Esophagus muscularis mucosa (tissue), 4 donors: ENCODE results near the gene MATCAP1. TPM values are rescaled to one million over a fixed set of nuclear protein-coding genes. Genes with fewer than 3 reads are reported as not detected.

ENCODE experiments used
- DNase-seq: peaks from one replicate; pipeline ENCODE4 v3.0.0-alpha.2; 2017; ENCODE audit errors: extremely low spot score
- H3K27ac ChIP-seq, 4 donors: fragments of 200-600 bp; sonication (generic); replicated peaks in 1 of 4; 1 replicate in 3 of 4; 2 replicates in 1 of 4; pipeline ENCODE4 v1.5.1; 2016 to 2019; ENCODE audit warnings: mild to moderate bottlenecking in 1 of 4
- H3K27me3 ChIP-seq, 4 donors: fragments of 200-600 bp; sonication (generic); one replicate each; pipeline versions ENCODE4 v1.5.1 to v1.6.0; 2016 to 2019
- H3K36me3 ChIP-seq, 4 donors: fragments of 200-600 bp; sonication (generic); one replicate each; pipeline ENCODE4 v1.5.1; 2016 to 2019
- H3K4me1 ChIP-seq, 4 donors: fragments of 200-600 bp; sonication (generic); one replicate each; pipeline ENCODE4 v1.5.1; 2016 to 2019
- H3K4me3 ChIP-seq, 4 donors: fragments of 200-600 bp; sonication (generic); 1 replicate in 2 of 4; 2 replicates in 2 of 4; pipeline ENCODE4 v1.5.1; 2016 to 2019; ENCODE audit warnings: mild to moderate bottlenecking in 4 of 4, moderate library complexity in 1 of 4
- H3K9me3 ChIP-seq, 4 donors: fragments of 200-600 bp; sonication (generic); 1 replicate in 3 of 4; 2 replicates in 1 of 4; pipeline ENCODE4 v1.5.1; 2016 to 2019
- CTCF ChIP-seq, 3 experiments: fragments of 200-600 bp in 2 of 3; fragments of 450-650 bp in 1 of 3; sonication (generic) in 2 of 3; IDR thresholded peaks; one replicate each; pipeline ENCODE4 v1.5.1; 2017 to 2019; ENCODE audit warnings: antibody characterized with exemption in 3 of 3, mild to moderate bottlenecking in 2 of 3, moderate library complexity in 1 of 3
- EP300 ChIP-seq: sonication (generic); formaldehyde crosslinking; IDR thresholded peaks from one replicate; pipeline ENCODE4 v1.6.1; 2017; ENCODE audit warnings: antibody characterized with exemption
- POLR2A ChIP-seq: fragments of 450-650 bp; IDR thresholded peaks from one replicate; pipeline ENCODE4 v1.6.1; 2017; ENCODE audit warnings: antibody characterized with exemption, moderate library complexity, mild to moderate bottlenecking, low read depth
- POLR2AphosphoS5 ChIP-seq, 2 donors: sonication (generic); formaldehyde crosslinking; IDR thresholded peaks; one replicate each; pipeline ENCODE4 v1.6.1; 2017; ENCODE audit warnings: antibody characterized with exemption in 2 of 2
- WGBS: methylation state at CpG from one replicate; pipeline ENCODE4 v1.1.5; 2018; 5-methylcytosine and 5-hydroxymethylcytosine counted together
- intact Hi-C: fragments of 100-400 bp; cut with DNase I; formaldehyde crosslinking; loops from one replicate; pipeline ENCODE4 v1.15.1; 2023
- total RNA-seq, 4 donors: library from RNA; depleted of rRNA; stranded (reverse); fragments of >200 nt; gene quantifications; one replicate each; pipeline versions ENCODE4 v1.1.0 to v1.2.1, GENCODE V29; 2016

Gene MATCAP1
- total RNA-seq, 4 donors from 2014 or later, result 7.8 to 17.7 (median 11.2) TPM

GRCh38 chr16:67208154-67208896, 24.6 kb upstream of the MATCAP1 start:
- Histone ChIP-seq H3K27ac (no peak overlapping the region), H3K27me3 (no peaks in the 10 kb centered on the region), H3K9me3 (no peaks in the 10 kb centered on the region), H3K4me1 (peaks cover 0 to 3% (median under 1%) of the 10 kb centered on the region in 4 donors), H3K4me3 (no peak overlapping the region), H3K36me3 (peaks cover 2 to 44% (median 17%) of the 10 kb centered on the region in 4 donors)
- 83% methylated on average over 2 of the region's 11 CpGs for WGBS
- DNase-seq, result no peak
- no peak for TF ChIP-seq POLR2A
- no peak for TF ChIP-seq EP300
- TF ChIP-seq CTCF (IDR thresholded peaks at IDR 0.05), result no peak
- TF ChIP-seq POLR2AphosphoS5 (IDR thresholded peaks at IDR 0.05), result no peak
- intact Hi-C loops, result no loop called here

GRCh38 chr16:67207249-67208091, 23.7 kb upstream of the MATCAP1 start:
- intact Hi-C loops, result no loop called here
- DNase-seq, result no peak
- TF ChIP-seq CTCF (IDR thresholded peaks at IDR 0.05) (no peak), POLR2AphosphoS5 (IDR thresholded peaks at IDR 0.05) (no peak), EP300 (no peak)
- no CpG with 5 or more reads among the region's 21 CpGs for WGBS
- Histone ChIP-seq H3K27ac (no peak overlapping the region), H3K27me3 (no peaks in the 10 kb centered on the region), H3K36me3 (peaks cover 7 to 52% (median 26%) of the 10 kb centered on the region in 4 donors), H3K4me1 (no peaks in the 10 kb centered on the region), H3K4me3 (no peak overlapping the region), H3K9me3 (no peaks in the 10 kb centered on the region)

- H3K4me1 ChIP-seq, result no peaks in the 10 kb centered on the region
- H3K4me3 ChIP-seq, result no peak overlapping the region
- H3K36me3 ChIP-seq, result peaks cover 7 to 59% (median 32%) of the 10 kb centered on the region in 4 donors
- no peak for TF ChIP-seq POLR2A
- 90% methylated on average over 3 of the region's 3 CpGs for WGBS
- H3K27me3 ChIP-seq, result no peaks in the 10 kb centered on the region
- DNase-seq, result no peak
- H3K27ac ChIP-seq, result no peak overlapping the region
- H3K9me3 ChIP-seq, result no peaks in the 10 kb centered on the region
- intact Hi-C loops, result no loop called here
Observed at GRCh38 chr16:67206838-67207248, 23.1 kb upstream of the MATCAP1 start.

GRCh38 chr16:67206129-67206837, 22.5 kb upstream of the MATCAP1 start:
- Histone ChIP-seq H3K9me3 (no peaks in the 10 kb centered on the region), H3K36me3 (peaks cover 7 to 60% (median 37%) of the 10 kb centered on the region in 4 donors), H3K4me1 (no peaks in the 10 kb centered on the region), H3K4me3 (no peak overlapping the region), H3K27me3 (no peaks in the 10 kb centered on the region), H3K27ac (no peak overlapping the region)
- WGBS, result 94% methylated on average over 8 of the region's 8 CpGs
- DNase-seq, result no peak
- no peak for TF ChIP-seq POLR2A
- no peak for TF ChIP-seq EP300
- TF ChIP-seq POLR2AphosphoS5 (IDR thresholded peaks at IDR 0.05), result no peak
- no peak for TF ChIP-seq CTCF (IDR thresholded peaks at IDR 0.05)
- intact Hi-C loops, result no loop called here

GRCh38 chr16:67204076-67204475, 20.3 kb upstream of the MATCAP1 start:
- H3K27ac ChIP-seq, result no peak overlapping the region
- no peak for DNase-seq
- H3K4me1 ChIP-seq, result peaks cover 4 to 9% (median 9%) of the 10 kb centered on the region in 4 donors
- H3K27me3 ChIP-seq, result no peaks in the 10 kb centered on the region
- 82% methylated on average over 2 of the region's 4 CpGs for WGBS
- peaks cover 7 to 55% (median 41%) of the 10 kb centered on the region in 4 donors for H3K36me3 ChIP-seq
- no peak overlapping the region for H3K4me3 ChIP-seq
- TF ChIP-seq POLR2AphosphoS5 (IDR thresholded peaks at IDR 0.05), result no peak
- intact Hi-C loops, result no loop called here
- no peaks in the 10 kb centered on the region for H3K9me3 ChIP-seq
